ENCODE data around the gene GRM8.
"Not testable (repeated sequence)": the region's sequence is repeated elsewhere in the genome, so short reads cannot be mapped to it uniquely, and the experiment has no call there.

- TF ChIP-seq CTCF (conservative IDR thresholded peaks at IDR 0.05; ENCODE audit: low read depth, low read length); EZH2phosphoT487 (IDR thresholded peaks at IDR 0.05; ENCODE audit: borderline replicate concordance, low read length): not testable (repeated sequence)
Measured at GRCh38 chr7:126882730-126883129, 370.0 kb downstream of the GRM8 start.

All from PC-3 (cell line).